Loucy (cell line): ENCODE measurements around the gene ETHE1.
"Not testable (repeated sequence)": the region's sequence is repeated elsewhere in the genome, so short reads cannot be mapped to it uniquely, and the experiment has no call there.

Source experiments
- H2AFZ ChIP-seq: fragments of 200-600 bp; sonication (generic); 2 replicates; pipeline ENCODE4 v1.6.0; 2016; ENCODE audit warnings: antibody characterized with exemption, mild to moderate bottlenecking, low read length, moderate library complexity
- H3F3A ChIP-seq: fragments of 200-600 bp; 2 replicates; pipeline ENCODE4 v1.6.0; 2016; ENCODE audit warnings: antibody characterized with exemption, low read depth, mild to moderate bottlenecking
- H3K27me3 ChIP-seq: fragments of 200-600 bp; sonication (generic); 2 replicates; pipeline ENCODE4 v1.6.1; 2014; ENCODE audit warnings: low read length, mild to moderate bottlenecking; ENCODE audit not compliant: insufficient read depth, poor library complexity, severe bottlenecking
- H3K36me3 ChIP-seq: fragments of 200-600 bp; sonication (generic); 2 replicates; pipeline ENCODE4 v1.6.1; 2016; ENCODE audit warnings: low read length; ENCODE audit not compliant: insufficient read depth
- H3K4me1 ChIP-seq: fragments of 200-600 bp; sonication (generic); 2 replicates; pipeline ENCODE4 v1.5.1; 2014; ENCODE audit warnings: low read length, mild to moderate bottlenecking; ENCODE audit not compliant: insufficient read depth, poor library complexity, severe bottlenecking
- H3K4me2 ChIP-seq: fragments of 200-600 bp; sonication (generic); 2 replicates; pipeline ENCODE4 v1.6.0; 2014; ENCODE audit warnings: antibody characterized with exemption, low read length, low read depth, mild to moderate bottlenecking; ENCODE audit not compliant: poor library complexity, severe bottlenecking
- H3K4me3 ChIP-seq: fragments of 200-600 bp; sonication (generic); 2 replicates; pipeline ENCODE4 v1.5.1; 2014; ENCODE audit warnings: low read length, mild to moderate bottlenecking, mixed read lengths; ENCODE audit not compliant: poor library complexity, severe bottlenecking
- H3K79me2 ChIP-seq: fragments of 200-600 bp; sonication (generic); 2 replicates; pipeline ENCODE4 v1.6.1; 2014; ENCODE audit warnings: low read length; ENCODE audit not compliant: insufficient read depth
- H3K9ac ChIP-seq: fragments of 200-600 bp; sonication (generic); 2 replicates; pipeline ENCODE4 v1.6.0; 2014; ENCODE audit warnings: mild to moderate bottlenecking, low read depth, low read length, moderate library complexity; ENCODE audit not compliant: poor library complexity, severe bottlenecking
- H3K9me2 ChIP-seq: fragments of 200-600 bp; sonication (generic); replicated peaks from 2 replicates; pipeline ENCODE4 v1.6.1; 2016; ENCODE audit warnings: low read depth, low read length, mixed read lengths
- H3K9me3 ChIP-seq: fragments of 200-600 bp; sonication (generic); 2 replicates; pipeline ENCODE4 v1.6.1; 2014; ENCODE audit warnings: mild to moderate bottlenecking, antibody characterized with exemption, low read length, low read depth; ENCODE audit not compliant: insufficient read depth
- H4K20me1 ChIP-seq: fragments of 200-600 bp; sonication (generic); 2 replicates; pipeline ENCODE4 v1.6.0; 2014; ENCODE audit warnings: antibody characterized with exemption, low read length, mild to moderate bottlenecking; ENCODE audit not compliant: insufficient read depth, poor library complexity, severe bottlenecking
- CTCF ChIP-seq: fragments of 200-600 bp; sonication (generic); conservative IDR thresholded peaks from 2 replicates; pipeline ENCODE4 v1.5.1; 2014; ENCODE audit warnings: mild to moderate bottlenecking, antibody characterized with exemption, low read length
- EZH2phosphoT487 ChIP-seq: fragments of 200-600 bp; IDR thresholded peaks from 2 replicates; pipeline ENCODE4 v1.6.1; 2018; ENCODE audit warnings: antibody characterized with exemption, mild to moderate bottlenecking, moderate library complexity, borderline replicate concordance

Gene ETHE1

GRCh38 chr19:43522929-43523328, 4.1 kb downstream of the ETHE1 start:
- H3K9me3 ChIP-seq = no peaks in the 10 kb centered on the region
- H4K20me1 ChIP-seq = peaks cover 23% of the 10 kb centered on the region
- H3K27me3 ChIP-seq = no peaks in the 10 kb centered on the region
- peaks cover 37% of the 10 kb centered on the region for H3K79me2 ChIP-seq
- no peak overlapping the region for H3K4me2 ChIP-seq
- no peak for TF ChIP-seq CTCF
- TF ChIP-seq EZH2phosphoT487 = no peak
- H3K4me1 ChIP-seq = peaks cover 6% of the 10 kb centered on the region
- no peak overlapping the region for H2AFZ ChIP-seq
- H3K9me2 ChIP-seq = no peaks in the 10 kb centered on the region
- H3K9ac ChIP-seq = no peak overlapping the region
- H3K4me3 ChIP-seq = no peak overlapping the region
- H3K36me3 ChIP-seq = no peaks in the 10 kb centered on the region
- no peaks in the 10 kb centered on the region for H3F3A ChIP-seq

GRCh38 chr19:43519436-43520088, 7.4 kb downstream of the ETHE1 start:
- Histone ChIP-seq H3K36me3 (no peaks in the 10 kb centered on the region), H3K27me3 (no peaks in the 10 kb centered on the region), H2AFZ (no peak overlapping the region), H3K4me2 (no peak overlapping the region), H3K79me2 (peaks cover 18% of the 10 kb centered on the region), H3K9me2 (no peaks in the 10 kb centered on the region), H3K9ac (no peak overlapping the region), H3K9me3 (no peaks in the 10 kb centered on the region), H3K4me3 (no peak overlapping the region), H3K4me1 (peaks cover under 1% of the 10 kb centered on the region), H4K20me1 (peaks cover 14% of the 10 kb centered on the region), H3F3A (no peaks in the 10 kb centered on the region)
- TF ChIP-seq CTCF (peak; percentile 91), EZH2phosphoT487 (no peak)

- TF ChIP-seq EZH2phosphoT487 (no peak), CTCF (no peak)
- H3K4me2 ChIP-seq = no peak overlapping the region
These were observed 8.9 kb downstream of the ETHE1 start for GRCh38 chr19:43518051-43518450.

GRCh38 chr19:43512399-43512798, 14.6 kb downstream of the ETHE1 start:
- not testable (repeated sequence) for H2AFZ ChIP-seq, H3K4me3 ChIP-seq, H3K9ac ChIP-seq, H3F3A ChIP-seq, H3K4me2 ChIP-seq, H4K20me1 ChIP-seq, H3K79me2 ChIP-seq, H3K9me2 ChIP-seq, H3K27me3 ChIP-seq, H3K4me1 ChIP-seq, H3K9me3 ChIP-seq
- H3K36me3 ChIP-seq = peaks cover 20% of the 10 kb centered on the region; the same call in 1 of the 2 replicates

More at GRCh38 chr19:43518051-43518450, 8.9 kb downstream of the ETHE1 start:
- no peaks in the 10 kb centered on the region for H3K27me3 ChIP-seq
- H3F3A ChIP-seq = no peaks in the 10 kb centered on the region
- peaks cover 9% of the 10 kb centered on the region for H4K20me1 ChIP-seq
- no peak overlapping the region for H3K9ac ChIP-seq
- no peak overlapping the region for H3K4me3 ChIP-seq
- H3K36me3 ChIP-seq = no peaks in the 10 kb centered on the region
- no peak overlapping the region for H2AFZ ChIP-seq
- no peaks in the 10 kb centered on the region for H3K4me1 ChIP-seq
- no peaks in the 10 kb centered on the region for H3K9me2 ChIP-seq
- H3K79me2 ChIP-seq = peaks cover 6% of the 10 kb centered on the region; the same call in 1 of the 2 replicates
- no peaks in the 10 kb centered on the region for H3K9me3 ChIP-seq
